Glomerular endothelial cell (primary cell): ENCODE results near the gene TMEM183A. TPM values are rescaled to one million over a fixed set of nuclear protein-coding genes. Genes with fewer than 3 reads are reported as not detected.

Source experiments
- DNase-seq: peaks from one replicate; pipeline ENCODE4 v3.0.0-alpha.2; 2011; ENCODE audit warnings: low read depth, low spot score; ENCODE audit errors: extremely low read depth
- total RNA-seq: library from RNA; depleted of rRNA; stranded (reverse); fragments of >200 nt; gene quantifications from 2 replicates; pipeline ENCODE4 v1.2.3, GENCODE V29; 2015

Gene TMEM183A
- total RNA-seq, 1 donor from 2014 or later: 58.7 TPM

DNA sequence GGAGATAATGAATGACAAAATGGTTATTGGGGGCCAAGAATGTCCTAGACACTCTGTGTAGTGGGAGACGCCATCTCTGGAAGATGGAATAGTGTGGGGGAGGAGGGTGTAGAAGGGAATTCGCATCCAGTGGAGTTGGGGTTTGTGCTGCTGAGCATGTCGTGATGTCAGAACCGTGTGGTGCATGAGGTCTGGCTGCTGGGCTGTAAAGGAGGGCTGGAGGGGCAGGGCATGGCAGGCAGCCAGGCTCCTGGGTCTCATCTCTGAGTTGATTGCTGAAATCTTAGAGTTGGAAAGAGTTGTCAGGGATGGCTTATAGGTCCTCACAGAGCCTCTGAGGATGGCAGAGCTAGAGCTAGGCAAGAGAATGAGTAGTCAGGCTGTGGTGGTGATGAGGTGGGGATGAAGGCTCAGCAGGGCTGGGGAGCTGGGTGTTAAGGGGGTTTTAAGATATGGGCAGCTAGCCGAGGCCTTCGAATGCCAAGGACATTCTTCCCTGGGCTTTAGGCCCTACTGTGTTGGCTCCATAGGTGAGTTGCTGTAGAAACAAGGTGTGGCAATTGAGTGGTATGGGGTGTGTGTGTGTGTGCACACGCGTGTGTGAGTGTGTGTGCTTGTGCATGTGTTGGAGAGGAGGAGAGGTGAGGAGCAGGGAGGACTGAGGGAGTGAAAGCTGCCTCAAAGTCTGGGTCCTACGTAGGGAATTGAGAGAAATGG is 21.1 kb downstream of the TMEM183A start:
- DNase-seq: no peak

DNA sequence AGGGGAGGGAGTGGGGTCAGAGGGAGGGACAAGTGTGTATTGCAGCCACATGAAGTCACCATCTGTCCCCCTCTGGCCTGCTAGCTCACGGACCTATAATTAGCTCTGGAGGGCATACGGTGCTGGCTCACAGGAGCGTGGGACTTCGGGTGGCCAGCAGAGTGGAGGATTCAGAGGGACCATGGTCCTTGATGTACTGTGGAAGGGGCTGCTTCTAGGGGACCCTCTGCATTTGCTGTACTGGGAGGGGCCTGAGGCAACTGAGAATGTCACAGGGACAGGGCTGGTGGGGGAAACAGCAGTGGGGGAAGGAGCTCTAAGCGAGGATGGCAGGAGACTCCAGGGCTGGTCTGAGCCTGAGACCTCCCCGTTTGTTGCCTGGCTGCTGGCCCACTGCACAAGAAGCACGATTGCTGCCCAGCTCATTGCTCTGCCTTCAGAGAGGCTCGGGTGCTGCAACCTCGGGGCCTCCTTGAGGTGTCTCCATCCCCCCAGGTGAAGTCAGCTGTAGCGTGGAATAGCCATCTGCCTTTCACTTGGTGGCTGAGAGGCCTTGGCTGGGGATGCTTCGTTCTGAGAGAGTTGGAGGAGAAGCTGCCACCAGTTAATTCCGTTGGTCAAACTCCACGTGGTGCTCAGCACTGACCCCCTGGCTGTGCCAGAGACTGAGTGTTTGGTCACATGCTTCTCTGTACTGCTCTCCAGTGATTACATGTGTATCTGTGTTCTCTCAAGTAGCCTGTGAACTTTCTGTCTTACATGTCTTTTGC is 21.8 kb downstream of the TMEM183A start:
- DNase-seq: no peak

DNA sequence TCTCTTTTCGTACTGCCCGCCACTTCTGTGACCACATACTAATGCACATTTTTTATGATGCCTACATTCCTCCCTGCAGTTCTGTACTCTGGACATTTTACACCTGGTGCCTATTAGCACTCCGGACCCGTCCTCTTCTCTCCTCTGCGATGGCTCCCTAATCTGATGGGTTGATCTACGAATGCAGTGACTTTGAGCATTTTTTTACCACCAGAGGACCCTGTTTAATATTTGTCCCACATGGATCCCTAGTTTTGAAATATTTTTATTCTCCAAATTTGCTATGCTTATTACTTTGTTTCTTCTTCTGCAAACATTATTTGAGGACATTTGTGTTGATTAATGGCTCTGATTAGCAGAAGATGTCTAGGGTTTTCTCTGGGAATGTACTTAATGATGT is 24.3 kb downstream of the TMEM183A start:
- no peak for DNase-seq

DNA sequence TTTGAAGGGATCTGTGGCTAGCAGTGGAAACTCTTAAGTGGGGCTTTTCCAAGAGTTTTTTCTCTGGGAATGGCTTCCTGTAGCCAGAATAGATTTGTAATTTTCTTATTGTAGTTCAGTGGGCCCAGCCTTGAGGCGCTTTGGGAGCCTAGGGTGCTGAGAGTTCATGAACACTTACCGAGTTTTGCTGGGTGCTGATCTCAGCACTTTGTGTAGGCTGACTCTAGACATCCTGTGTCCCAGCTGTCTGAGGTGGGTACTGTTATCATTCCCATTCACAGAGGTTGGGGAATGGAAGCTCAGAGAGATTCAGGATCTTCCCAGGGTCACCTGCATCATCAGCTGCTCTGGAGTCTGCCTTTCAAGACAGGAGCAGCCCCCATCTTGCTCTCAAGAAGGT is 26.1 kb downstream of the TMEM183A start:
- DNase-seq: no peak

DNA sequence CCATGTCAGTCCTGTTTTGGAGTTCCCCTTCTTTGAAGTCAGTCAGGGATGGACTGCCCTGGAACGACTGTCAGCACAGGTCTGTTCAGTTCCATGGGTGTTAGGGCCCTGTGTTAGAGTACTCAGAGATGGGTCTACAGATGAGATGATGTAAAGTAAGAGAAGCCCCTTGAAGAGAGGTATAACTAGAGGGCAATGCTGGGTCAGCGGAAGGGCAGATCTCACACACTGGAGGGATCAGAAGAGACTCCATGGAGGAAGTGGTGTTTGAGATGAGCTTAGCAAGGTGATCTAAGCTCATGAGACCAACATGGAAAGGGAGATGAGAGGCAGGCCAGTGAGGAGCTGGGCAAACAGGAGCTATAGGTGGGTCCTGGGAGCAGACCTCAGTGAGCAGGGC is 26.7 kb downstream of the TMEM183A start:
- DNase-seq: no peak

DNA sequence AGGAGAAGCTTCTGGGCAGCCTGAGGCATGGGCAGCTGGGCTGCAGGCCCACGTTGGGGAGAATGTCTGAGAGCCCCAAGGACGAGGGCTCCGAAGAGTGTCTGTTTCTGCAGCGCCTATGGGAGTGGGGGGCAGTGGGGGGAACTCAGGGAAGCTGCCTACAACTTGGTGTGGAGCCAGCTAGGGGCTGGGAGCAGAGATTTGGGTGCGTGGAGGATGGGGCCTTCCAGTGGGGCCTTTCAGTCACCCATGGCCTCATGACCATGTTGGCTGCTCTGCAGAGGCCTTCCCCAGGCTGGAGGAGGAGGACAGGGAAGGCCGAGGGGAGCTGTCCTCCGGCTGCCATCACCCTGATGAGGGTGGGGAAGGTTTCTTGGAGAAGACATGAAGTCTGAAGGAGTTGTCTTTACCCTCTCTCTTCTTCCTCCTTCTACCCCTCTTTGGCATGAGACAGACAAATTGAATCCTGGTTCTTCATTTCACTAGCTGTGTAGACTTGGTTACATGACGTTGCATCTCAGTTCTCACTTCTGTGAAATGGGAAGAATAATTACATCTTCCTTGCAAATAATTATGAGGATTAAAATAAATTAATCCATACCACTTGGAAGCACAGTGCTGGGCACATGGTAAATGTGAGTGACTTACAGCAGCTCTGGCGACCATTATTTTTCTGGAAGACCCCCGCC is 27.4 kb downstream of the TMEM183A start:
- no peak for DNase-seq

DNA sequence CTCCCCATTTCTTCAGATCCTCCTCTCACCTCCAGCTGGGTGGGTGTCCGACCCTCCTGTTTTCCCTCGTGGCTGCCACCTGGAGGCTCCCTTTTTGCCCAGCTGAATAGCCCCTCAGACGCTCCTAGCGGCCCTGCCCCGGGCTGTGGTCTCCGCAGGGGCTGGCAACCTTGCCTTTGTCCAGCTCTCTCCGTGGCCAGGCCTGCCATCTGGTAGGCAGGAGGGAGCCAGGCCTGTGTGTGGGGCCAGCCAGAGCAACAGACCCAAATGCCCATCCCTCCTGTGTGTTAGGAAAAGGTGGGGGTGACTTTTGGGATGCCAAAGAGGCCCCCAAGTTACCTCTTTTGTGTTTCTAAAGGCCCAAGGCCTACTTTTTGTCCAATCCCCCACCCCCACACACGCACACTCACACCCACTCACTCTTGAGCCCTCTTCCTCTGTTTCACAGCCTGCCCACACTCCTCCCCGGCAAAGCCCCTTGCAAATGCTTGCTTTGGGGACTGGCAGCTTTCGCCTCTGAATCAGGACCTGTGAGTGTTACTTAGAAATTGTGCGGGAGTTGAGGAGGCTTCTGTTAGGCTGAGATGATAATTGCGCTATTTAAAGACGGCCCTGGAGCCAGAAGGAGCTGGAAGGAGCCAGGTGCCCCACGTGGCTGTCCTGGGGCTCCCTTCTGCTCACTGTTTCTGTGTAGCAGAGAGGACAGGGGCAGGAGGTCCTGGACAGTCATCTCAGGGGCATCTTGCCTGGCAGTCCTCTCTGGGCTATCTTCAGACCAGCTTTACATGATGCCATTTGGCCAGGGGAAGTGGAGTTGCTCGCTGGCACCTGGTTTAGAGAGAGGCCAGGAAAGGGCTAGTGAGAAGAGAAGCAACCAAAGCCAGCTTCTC is 28.2 kb downstream of the TMEM183A start:
- no peak for DNase-seq

DNA sequence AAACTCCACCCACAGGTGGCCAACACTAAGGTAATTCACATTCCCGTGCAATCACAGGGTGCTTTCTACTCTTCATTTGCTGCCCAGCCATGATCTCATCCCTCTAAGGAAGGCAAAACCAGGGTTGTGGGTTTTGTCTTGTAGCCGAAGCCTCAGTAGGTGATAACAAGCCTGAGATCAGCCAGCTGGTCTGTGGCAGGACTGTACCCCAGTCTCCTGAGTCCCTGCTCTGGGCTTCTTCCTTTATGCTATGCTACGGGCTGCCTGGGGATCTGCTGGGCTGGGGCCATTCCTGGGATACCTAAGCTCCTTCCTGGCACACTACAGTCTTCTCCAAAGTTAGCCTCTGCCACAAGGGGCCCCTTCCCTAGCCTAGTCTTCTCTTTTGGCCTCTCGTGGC is 29.0 kb downstream of the TMEM183A start:
- no peak for DNase-seq

DNA sequence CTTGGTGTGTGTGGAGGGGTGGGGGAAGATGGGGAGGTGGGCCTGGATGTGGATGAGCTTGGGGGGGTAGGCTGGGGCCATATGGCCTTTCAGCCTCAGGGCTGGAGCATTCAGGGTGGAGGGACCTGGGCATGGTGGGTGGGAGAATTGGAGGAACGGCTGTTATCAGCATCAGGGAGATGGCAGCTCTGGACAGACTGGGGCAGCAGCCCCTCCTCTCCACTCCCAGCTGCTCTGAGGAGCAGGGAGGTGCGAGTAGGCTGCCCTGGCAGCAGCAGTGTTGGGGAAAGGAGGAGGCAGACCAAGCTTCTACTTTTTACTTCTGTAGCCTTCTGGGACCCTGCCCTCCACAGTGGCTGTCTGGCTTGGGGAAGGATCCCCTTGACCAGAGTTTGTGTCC is 29.4 kb downstream of the TMEM183A start:
- no peak for DNase-seq

DNA sequence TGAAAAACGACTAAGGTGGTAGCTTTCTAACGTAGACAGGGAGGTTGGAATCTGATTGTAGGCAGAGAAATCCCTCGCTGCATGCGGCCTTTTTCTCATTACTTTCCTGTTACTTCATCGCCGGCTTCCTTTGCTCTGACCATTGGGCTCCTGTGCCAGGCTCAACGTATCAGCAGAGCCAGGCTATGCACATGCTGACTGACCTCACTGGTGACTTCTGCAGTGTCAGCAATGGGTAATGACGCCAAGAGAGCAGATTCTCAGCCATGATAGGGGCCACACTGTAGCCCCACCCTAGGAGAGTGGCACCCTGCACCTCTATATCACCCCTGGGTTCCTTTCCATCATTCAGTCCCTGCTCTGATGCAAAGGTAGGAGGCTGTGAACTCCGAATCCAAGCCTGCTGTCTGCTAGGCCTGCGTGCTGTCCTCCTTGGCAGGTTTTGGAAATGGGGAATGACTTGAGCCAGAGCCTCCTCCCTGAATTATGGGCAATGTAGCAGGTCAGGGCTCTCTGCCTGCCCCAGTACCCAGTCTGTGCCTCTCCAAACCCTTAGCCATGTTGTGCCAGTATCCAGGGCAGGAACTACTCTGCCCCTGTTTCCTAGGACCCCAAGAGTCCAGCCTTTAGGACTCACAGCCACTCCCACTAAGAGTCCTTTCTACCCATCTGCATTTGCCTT is 30.5 kb downstream of the TMEM183A start:
- DNase-seq: no peak

DNA sequence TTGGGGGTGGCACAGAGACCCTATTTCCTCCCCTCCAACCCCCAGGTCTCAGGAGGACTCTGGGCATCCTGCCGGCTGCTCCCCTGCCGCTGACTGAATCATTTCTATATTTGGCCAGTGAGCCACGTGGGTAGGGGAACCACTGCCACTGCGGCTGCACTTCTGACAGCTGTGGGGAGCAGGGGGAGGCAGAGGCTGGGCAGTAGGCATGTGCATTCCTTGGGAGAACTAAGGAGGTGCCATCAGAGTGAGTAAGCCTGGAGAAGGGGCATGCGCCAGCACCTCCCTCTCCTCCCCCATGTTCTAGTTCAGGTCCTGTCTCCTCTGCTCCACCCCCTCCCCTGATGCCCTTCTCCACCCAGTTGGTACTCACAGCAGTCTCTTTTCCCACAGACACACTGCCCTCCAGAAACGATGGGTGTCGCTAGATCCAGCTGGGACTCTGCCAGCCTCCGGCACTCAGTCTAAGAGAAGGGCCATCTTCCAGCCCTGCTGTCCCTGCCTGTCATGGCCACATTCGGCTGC is 31.1 kb downstream of the TMEM183A start:
- DNase-seq: no peak

DNA sequence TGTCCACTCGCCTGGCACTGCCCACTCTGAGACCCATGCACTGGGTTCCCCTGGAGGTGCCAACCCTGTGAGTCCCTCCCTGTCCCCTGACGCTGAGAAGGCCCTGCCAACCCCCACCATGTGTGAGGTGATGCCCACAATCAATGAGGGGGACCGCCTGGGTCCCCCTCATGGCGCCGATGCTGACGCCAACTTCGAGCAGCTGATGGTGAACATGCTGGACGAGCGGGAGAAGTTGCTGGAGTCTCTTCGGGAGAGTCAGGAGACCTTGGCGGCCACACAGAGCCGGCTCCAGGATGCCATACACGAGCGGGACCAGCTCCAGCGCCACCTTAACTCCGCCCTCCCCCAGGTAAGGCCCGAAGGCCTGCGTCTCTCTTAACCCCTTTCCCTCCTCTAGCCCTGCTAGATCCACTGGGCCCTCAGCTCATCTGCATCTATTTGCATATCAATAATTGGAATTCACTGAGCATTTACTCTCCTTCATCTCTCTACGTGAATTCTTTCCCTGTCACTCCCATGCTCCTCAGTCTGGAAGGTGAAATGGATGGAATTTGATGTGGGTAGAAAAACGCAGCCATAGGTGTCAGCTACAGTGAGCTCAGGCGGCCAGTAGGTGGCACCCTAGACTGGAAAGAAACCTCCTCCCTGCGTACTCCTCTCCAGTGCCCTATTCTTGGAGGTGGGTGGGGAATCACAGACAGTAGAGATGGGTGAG is 31.9 kb downstream of the TMEM183A start:
- peak; percentile 27 for DNase-seq

DNA sequence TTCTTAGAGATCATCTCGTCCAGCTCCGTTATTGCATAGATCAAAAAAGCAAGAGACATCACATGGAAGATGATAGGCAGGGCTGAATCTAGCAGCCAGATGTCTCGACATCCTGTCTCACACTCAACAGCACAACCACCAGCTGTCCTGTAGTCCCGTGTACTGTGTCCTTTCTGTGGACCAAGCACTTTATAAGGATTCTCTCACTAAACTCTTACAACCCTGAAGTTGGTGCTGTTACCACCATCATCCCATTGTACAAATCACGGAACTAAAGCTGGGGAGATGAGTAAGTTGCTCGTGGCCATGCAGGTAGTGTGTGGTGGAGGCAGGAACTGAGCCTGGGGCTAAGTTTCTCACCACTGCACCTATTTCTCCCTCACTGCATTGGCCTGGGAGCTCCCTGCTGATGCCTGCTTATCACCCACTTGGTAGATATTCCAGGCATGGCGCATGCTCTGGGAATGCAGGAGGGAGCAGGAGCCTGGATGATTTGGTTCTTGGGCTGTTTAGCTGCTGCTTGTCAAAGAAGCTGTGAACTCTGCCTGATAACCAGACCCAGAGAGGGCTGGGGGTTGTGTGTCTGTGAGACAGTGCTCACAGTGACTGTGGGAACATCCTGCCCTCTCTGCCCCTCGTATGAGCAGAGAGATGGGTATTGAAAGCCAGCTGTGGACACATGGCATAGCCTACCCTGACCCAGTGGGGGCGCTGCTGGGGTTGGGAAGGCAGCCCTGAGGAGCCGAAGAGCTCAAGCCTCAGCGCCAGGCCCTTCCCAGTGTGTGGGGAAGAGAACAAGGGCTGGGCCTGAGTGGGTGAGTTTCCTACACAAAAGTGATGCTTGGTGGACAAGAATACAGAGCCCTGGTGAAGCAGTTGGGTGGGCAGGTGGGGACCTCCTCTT is 32.7 kb downstream of the TMEM183A start:
- no peak for DNase-seq

DNA sequence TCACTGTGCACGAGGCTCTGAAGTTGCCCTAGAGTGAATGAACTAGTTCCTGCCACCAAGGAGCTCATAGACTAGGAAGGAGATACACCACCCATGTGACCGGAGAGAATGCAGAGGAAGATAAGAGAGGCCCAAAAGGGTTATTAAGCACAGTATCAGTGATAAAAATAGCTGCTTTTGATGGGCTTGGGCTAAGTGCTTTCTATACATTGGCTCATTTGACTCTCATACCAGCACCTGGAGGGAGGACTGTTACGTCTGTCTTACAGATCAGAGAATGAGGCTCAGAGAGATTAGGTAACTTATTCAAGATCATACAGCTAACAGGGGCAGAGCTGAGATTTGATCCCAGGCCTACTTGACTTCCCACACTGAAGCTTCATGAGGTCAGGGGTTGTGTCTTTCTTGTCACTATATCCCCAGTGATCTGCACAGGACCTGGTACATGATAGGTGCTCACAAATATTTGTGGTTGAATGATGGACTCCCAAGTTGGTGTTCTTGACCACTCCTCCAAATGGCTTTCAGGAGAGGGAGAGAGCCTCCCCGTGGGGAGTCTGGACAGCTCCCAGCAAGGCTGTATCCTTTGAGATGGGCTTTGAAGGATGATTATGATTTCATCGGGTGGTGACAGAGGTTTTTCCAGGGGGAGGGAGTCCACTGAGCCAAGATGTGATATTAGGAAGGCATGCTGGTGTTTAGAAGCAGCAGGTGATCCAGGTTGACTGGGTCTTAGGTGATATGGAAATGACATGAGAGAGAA is 33.5 kb downstream of the TMEM183A start:
- no peak for DNase-seq

DNA sequence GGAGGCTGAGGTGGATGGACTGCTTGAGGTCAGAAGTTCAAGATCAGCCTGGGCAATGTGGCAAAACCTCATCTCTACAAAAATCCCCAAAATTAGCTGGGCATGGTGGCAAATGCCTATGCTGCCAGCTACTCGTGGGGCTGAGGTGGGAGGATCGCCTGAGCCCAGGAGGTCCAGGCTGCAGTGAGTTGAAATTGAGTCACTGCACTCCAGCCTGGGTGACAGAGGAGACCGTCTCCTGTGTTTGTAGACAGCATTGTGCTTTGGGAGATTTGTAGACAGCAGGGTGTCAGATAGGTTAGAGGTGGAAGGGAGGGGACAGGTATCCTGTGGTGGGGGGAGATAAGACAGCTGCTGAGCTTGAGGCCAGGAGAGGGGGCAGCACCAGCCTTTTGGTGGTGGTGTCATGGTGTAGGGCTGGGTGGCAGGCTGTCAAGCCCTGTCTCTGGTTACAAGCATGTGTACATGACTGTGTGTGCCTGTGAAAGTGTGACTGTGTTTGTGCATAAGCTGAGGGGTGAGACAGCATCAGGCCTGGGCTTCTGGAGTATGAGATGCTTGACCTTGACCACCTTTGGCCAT is 34.3 kb downstream of the TMEM183A start:
- DNase-seq: no peak

DNA sequence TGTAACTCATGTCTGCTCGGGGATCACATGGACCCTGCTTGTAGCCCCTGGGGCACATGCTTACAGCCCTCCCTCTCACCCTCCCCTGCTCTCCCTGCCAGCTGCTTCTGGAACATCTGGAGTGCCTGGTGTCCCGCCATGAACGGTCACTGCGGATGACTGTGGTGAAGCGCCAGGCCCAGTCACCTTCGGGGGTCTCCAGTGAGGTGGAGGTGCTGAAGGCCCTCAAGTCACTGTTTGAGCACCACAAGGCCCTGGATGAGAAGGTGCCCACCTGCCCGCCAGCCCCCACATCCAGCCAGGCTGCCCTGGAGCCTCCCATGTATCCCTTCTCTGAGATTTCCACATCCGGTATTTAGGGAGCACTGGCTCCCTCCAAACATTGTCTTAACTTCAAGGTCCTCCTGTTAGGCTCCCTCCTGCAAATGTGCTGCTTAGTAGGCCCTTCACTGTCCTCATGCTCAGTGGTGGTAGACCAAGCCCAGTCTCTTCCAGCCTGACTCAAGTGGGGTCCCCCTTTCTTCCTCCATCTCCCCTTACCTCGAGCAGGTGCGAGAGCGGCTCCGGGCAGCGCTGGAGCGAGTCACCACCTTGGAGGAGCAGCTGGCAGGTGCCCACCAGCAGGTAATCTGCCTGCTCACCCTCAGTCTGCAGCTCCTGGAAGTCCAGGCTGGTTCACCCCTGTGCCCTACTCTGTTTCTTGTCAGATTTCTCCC is 36.8 kb downstream of the TMEM183A start:
- no peak for DNase-seq
